ENCODE results near the gene PRKAR1B. TPM values are rescaled to one million over a fixed set of nuclear protein-coding genes. Genes with fewer than 3 reads are reported as not detected.

Gene PRKAR1B
- total and polyA plus RNA-seq, 7 donors = 9.5 to 26.6 (median 11.4) TPM

DNA sequence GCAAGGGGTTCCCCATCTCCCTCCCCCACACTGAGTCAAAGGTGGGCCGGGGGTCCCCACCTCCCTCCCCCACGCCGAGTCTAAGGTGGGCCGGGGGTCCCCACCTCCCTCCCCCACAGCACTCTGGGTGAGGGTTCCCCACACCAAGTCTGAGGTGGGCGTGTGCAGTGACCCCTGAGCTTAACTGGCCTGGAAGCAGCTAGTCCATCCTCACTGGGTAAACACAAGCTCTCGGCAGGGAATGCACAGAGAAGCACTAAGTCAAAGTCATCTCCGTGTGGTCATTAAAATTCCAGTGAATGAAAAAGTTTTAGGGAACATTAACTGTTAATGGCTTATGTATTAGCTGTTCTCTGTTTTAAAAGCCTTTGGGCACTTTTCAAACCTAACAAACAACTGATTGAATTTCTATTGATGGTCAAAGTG lies 43.7 kb upstream of the PRKAR1B start:
- intact Hi-C loops (cut with DNase I) = loop anchor here (2.0 kb wide), 2 partner anchors 38 to 254 kb away; no protein-coding TSS in a partner anchor
- 37 to 60% methylated on average over 7 of the region's 7 CpGs for WGBS, 2 donors
- H3K4me1 ChIP-seq = peaks cover 4 to 34% (median 29%) of the 10 kb centered on the region in 4 donors

GRCh38 chr7:770336-770735 lies 43.3 kb upstream of the PRKAR1B start:
- intact Hi-C loops (cut with DNase I) = loop anchor here (2.0 kb wide), 2 partner anchors 38 to 254 kb away; no protein-coding TSS in a partner anchor
- DNase-seq = no peak
- TF ChIP-seq POLR2A (IDR thresholded peaks at IDR 0.05) = no peak
- TF ChIP-seq POLR2AphosphoS5 (IDR thresholded peaks at IDR 0.05) = no peak
- TF ChIP-seq CTCF (IDR thresholded peaks at IDR 0.05) = no peak
- no peak for TF ChIP-seq EP300 (IDR thresholded peaks at IDR 0.05)
- Histone ChIP-seq H3K27me3 (no peaks in the 10 kb centered on the region), H3K4me1 (peaks cover 4 to 34% (median 29%) of the 10 kb centered on the region in 4 donors), H3K4me3 (no peak overlapping the region), H3K27ac (peak overlapping the region; percentile 82 to 87 (median 86)), H3K9me3 (no peaks in the 10 kb centered on the region), H3K36me3 (peaks cover 3 to 31% (median 6%) of the 10 kb centered on the region in 4 donors)
- WGBS, 2 donors = 92 to 93% methylated on average over 14 of the region's 14 CpGs

More for the DNA sequence above, 43.7 kb upstream of the PRKAR1B start:
- Histone ChIP-seq H3K36me3 (peaks cover 0 to 31% (median 4%) of the 10 kb centered on the region in 4 donors), H3K9me3 (no peaks in the 10 kb centered on the region), H3K27me3 (no peaks in the 10 kb centered on the region), H3K27ac (peak overlapping the region; percentile 82 to 87 (median 86)), H3K4me3 (peak overlapping the region in 2 of 4 donors; percentile 6 to 14)
- no peak for TF ChIP-seq EP300 (IDR thresholded peaks at IDR 0.05)
- TF ChIP-seq POLR2A (IDR thresholded peaks at IDR 0.05) = no peak
- no peak for TF ChIP-seq CTCF (IDR thresholded peaks at IDR 0.05)
- TF ChIP-seq POLR2AphosphoS5 (IDR thresholded peaks at IDR 0.05) = no peak
- DNase-seq = no peak

GRCh38 chr7:768881-769504 lies 41.9 kb upstream of the PRKAR1B start:
- H3K27me3 ChIP-seq = no peaks in the 10 kb centered on the region
- no peaks in the 10 kb centered on the region for H3K9me3 ChIP-seq
- H3K4me3 ChIP-seq = no peak overlapping the region
- 89% methylated on average over 36 of the region's 36 CpGs for WGBS, 2 donors
- H3K27ac ChIP-seq = peak overlapping the region; percentile 42 to 87 (median 70)
- H3K4me1 ChIP-seq = peaks cover 4 to 34% (median 25%) of the 10 kb centered on the region in 4 donors
- TF ChIP-seq EP300 (IDR thresholded peaks at IDR 0.05) = peak in 1 of 4 donors; percentile 68
- TF ChIP-seq POLR2AphosphoS5 (IDR thresholded peaks at IDR 0.05) = peak in 2 of 4 donors; percentile 43 to 67
- no peak for TF ChIP-seq POLR2A (IDR thresholded peaks at IDR 0.05)
- no peak for TF ChIP-seq CTCF (IDR thresholded peaks at IDR 0.05)
- H3K36me3 ChIP-seq = peaks cover 14 to 38% (median 20%) of the 10 kb centered on the region in 4 donors
- intact Hi-C loops (cut with DNase I) = no loop called here
- DNase-seq = peak; percentile 82

DNA sequence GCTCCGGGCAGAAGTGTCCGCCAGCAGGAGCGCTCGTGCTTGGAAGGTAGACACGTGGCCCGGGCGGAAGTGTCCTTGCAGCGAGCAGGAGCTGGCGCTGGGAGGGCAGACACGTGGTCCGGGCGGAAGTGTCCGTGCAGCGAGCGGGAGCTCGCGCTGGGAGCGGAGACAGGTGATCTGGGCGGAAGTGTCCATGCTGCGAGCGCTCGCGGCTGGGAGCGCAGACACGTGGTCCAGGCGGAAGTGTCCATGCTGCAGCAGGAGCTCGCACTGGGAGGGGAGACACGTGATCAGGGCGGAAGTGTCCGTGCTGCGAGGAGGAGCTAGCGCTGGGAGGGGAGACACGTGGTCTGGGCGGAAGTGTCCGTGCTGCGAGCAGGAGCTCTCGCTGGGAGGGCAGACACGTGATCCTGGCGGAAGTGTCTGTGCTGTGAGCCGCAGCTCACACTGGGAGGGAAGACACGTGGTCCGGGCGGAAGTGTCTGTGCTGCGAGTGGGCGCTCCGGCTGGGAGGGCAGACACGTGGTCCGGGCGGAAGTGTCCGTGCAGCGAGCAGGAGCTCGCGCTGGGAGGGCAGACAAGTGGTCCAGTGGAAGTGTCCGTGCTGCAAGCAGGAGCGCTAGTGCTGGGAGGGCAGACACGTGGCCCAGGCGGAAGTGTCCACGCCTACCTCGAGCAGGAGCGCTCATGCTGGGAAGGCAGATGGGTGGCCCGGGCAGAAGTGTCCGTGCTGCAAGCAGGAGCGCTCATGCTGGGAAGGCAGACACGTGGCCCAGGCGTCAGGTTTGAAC lies 41.1 kb upstream of the PRKAR1B start:
- no peak for DNase-seq
- intact Hi-C loops (cut with DNase I) = no loop called here

More for the DNA sequence above, 41.1 kb upstream of the PRKAR1B start:
- Histone ChIP-seq H3K36me3 (peaks cover 20 to 38% (median 28%) of the 10 kb centered on the region in 4 donors), H3K4me3 (no peak overlapping the region), H3K4me1 (peaks cover 4 to 34% (median 25%) of the 10 kb centered on the region in 4 donors), H3K9me3 (no peaks in the 10 kb centered on the region), H3K27ac (peak overlapping the region in 3 of 4 donors; percentile 42 to 87 (median 86)), H3K27me3 (no peaks in the 10 kb centered on the region)
- 91 to 96% methylated on average over 65 of the region's 65 CpGs for WGBS, 2 donors
- TF ChIP-seq POLR2A (IDR thresholded peaks at IDR 0.05) = no peak
- no peak for TF ChIP-seq POLR2AphosphoS5 (IDR thresholded peaks at IDR 0.05)
- no peak for TF ChIP-seq EP300 (IDR thresholded peaks at IDR 0.05)
- TF ChIP-seq CTCF (IDR thresholded peaks at IDR 0.05) = no peak

Measured in sigmoid colon (tissue), 7 donors.